A549 (cell line): ENCODE measurements around the gene JAKMIP1.

Experiments
- CEBPB ChIP-seq, 2 experiments: fragments of >200 bp in 1 of 2; sonication (Bioruptor Twin) in 1 of 2; formaldehyde crosslinking in 1 of 2; IDR thresholded peaks; 2 replicates each; pipeline ENCODE4 v1.6.1; 2012 to 2016
- POLR2A ChIP-seq: IDR thresholded peaks from 2 replicates; pipeline ENCODE4 v1.6.1; 2012; ENCODE audit warnings: mild to moderate bottlenecking, low read length
- POLR2AphosphoS2 ChIP-seq: conservative IDR thresholded peaks from 2 replicates; pipeline ENCODE4 v1.6.1; 2012; ENCODE audit warnings: low read length, improper control_type of control experiment, inconsistent platforms
- SMC3 ChIP-seq: fragments of >200 bp; sonication (Bioruptor Twin); formaldehyde crosslinking; IDR thresholded peaks from 3 replicates; pipeline ENCODE4 v1.6.1; 2018; ENCODE audit warnings: inconsistent platforms
- TF ChIP-seq, protein P1 (sequence below): fragments of >200 bp; sonication (Bioruptor Twin); formaldehyde crosslinking; IDR thresholded peaks from 3 replicates; pipeline ENCODE4 v1.5.1; 2016
- TF ChIP-seq, protein P2 (sequence below): fragments of 250-450 bp; sonication (Bioruptor Pico); IDR thresholded peaks from 2 replicates; pipeline ENCODE4 v1.5.0; 2021; ENCODE audit warnings: mild to moderate bottlenecking, moderate library complexity, borderline replicate concordance
- TF ChIP-seq, protein P3 (sequence below): fragments of 150-350 bp; IDR thresholded peaks from 2 replicates; pipeline ENCODE4 v1.6.1; 2014; ENCODE audit warnings: low read depth, mild to moderate bottlenecking, low read length

DNA sequence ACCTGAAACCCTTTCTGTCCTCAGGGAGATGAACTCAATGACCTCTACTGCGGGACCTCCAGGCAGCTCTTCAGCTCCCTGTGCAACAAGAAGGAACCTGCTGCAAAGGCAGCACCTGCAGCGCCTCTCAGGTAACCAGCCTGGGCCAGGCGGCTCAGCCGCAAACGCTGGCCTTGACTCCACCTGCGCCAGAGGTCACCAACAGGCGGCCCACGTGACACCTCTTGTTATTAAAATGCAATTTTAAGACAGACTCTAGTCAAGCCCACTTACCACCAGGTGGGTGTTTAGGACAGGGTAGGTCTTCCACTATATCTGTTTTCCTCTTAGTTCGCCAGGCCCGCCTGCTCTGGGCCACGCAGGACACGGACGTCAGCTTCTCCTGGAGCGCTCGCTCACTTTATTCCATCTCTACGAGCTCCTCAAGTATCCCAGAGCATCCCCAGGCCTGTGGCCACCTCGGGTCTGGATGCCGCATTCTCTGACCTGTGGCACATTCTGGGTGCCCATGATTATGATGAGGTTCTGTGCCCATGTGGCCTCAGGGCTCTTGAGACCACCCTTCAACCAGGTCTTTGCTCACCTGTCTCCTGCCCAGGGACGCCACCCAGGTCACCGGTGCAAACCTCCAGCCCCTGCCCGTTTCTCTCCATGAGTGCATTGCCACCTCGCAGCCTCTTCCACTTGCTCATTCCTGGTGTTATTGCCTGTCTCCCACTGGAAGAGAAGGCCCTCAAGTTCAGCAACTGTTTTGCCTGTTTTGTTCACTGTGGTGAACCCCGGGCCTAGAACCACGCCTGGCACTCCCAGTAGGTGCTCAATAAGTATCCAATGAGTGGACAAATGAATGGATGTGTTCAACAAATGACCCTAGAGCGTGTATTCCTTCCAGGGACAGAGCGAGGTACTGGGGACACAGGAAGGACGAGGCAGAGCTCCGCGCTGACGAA, 32.8 kb upstream of the JAKMIP1 start:
- TF ChIP-seq, protein P1, sequence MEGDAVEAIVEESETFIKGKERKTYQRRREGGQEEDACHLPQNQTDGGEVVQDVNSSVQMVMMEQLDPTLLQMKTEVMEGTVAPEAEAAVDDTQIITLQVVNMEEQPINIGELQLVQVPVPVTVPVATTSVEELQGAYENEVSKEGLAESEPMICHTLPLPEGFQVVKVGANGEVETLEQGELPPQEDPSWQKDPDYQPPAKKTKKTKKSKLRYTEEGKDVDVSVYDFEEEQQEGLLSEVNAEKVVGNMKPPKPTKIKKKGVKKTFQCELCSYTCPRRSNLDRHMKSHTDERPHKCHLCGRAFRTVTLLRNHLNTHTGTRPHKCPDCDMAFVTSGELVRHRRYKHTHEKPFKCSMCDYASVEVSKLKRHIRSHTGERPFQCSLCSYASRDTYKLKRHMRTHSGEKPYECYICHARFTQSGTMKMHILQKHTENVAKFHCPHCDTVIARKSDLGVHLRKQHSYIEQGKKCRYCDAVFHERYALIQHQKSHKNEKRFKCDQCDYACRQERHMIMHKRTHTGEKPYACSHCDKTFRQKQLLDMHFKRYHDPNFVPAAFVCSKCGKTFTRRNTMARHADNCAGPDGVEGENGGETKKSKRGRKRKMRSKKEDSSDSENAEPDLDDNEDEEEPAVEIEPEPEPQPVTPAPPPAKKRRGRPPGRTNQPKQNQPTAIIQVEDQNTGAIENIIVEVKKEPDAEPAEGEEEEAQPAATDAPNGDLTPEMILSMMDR: no peak
- TF ChIP-seq, protein P2, sequence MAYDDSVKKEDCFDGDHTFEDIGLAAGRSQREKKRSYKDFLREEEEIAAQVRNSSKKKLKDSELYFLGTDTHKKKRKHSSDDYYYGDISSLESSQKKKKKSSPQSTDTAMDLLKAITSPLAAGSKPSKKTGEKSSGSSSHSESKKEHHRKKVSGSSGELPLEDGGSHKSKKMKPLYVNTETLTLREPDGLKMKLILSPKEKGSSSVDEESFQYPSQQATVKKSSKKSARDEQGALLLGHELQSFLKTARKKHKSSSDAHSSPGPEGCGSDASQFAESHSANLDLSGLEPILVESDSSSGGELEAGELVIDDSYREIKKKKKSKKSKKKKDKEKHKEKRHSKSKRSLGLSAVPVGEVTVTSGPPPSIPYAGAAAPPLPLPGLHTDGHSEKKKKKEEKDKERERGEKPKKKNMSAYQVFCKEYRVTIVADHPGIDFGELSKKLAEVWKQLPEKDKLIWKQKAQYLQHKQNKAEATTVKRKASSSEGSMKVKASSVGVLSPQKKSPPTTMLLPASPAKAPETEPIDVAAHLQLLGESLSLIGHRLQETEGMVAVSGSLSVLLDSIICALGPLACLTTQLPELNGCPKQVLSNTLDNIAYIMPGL (CRISPR knock-in tag): no peak
- TF ChIP-seq CEBPB (IDR thresholded peaks at IDR 0.05): no peak
- TF ChIP-seq, protein P3, sequence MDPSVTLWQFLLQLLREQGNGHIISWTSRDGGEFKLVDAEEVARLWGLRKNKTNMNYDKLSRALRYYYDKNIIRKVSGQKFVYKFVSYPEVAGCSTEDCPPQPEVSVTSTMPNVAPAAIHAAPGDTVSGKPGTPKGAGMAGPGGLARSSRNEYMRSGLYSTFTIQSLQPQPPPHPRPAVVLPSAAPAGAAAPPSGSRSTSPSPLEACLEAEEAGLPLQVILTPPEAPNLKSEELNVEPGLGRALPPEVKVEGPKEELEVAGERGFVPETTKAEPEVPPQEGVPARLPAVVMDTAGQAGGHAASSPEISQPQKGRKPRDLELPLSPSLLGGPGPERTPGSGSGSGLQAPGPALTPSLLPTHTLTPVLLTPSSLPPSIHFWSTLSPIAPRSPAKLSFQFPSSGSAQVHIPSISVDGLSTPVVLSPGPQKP: no peak
- TF ChIP-seq POLR2AphosphoS2: no peak
- no peak for TF ChIP-seq POLR2A
- no peak for TF ChIP-seq SMC3
